Measurements from ENCODE around the gene TSPAN1.

The TSPAN1 gene

GRCh38 chr1:46197964-46198811, 23.3 kb downstream of the TSPAN1 start, which contains the start of gene POMGNT1:
TSS of gene POMGNT1 (minus strand) at chr1:46198434. CDS start at chr1:46197821, 613 bp downstream.
- H3K4me3 ChIP-seq (ENCODE audit: low read length) = peak within 1 kb of the TSS; percentile 93
- TF ChIP-seq CTCF (IDR thresholded peaks at IDR 0.05; ENCODE audit: insufficient read depth, low read depth, low read length, missing control alignments) = no peak
- DNase-seq (ENCODE audit: low read depth) = peak; percentile 75

- H3K4me3 ChIP-seq (ENCODE audit: low read length) = no peak overlapping the region
- no peak for TF ChIP-seq CTCF (IDR thresholded peaks at IDR 0.05; ENCODE audit: insufficient read depth, low read depth, low read length, missing control alignments)
These were observed 24.4 kb downstream of the TSPAN1 start for GRCh38 chr1:46199233-46199749.

GRCh38 chr1:46203738-46204405, 29.0 kb downstream of the TSPAN1 start:
- no peak for DNase-seq (ENCODE audit: low read depth)

More at GRCh38 chr1:46199233-46199749, 24.4 kb downstream of the TSPAN1 start:
- DNase-seq (ENCODE audit: low read depth) = no peak

GRCh38 chr1:46204406-46204742, 29.5 kb downstream of the TSPAN1 start:
- peak overlapping the region; percentile 74 for H3K4me3 ChIP-seq (ENCODE audit: low read length)
- TF ChIP-seq CTCF (IDR thresholded peaks at IDR 0.05; ENCODE audit: insufficient read depth, low read depth, low read length, missing control alignments) = no peak
- no peak for DNase-seq (ENCODE audit: low read depth)

More at GRCh38 chr1:46203738-46204405, 29.0 kb downstream of the TSPAN1 start:
- no peak for TF ChIP-seq CTCF (IDR thresholded peaks at IDR 0.05; ENCODE audit: insufficient read depth, low read depth, low read length, missing control alignments)
- H3K4me3 ChIP-seq (ENCODE audit: low read length) = peak overlapping the region; percentile 74

GRCh38 chr1:46205141-46205540, 30.3 kb downstream of the TSPAN1 start:
- no peak for TF ChIP-seq CTCF (IDR thresholded peaks at IDR 0.05; ENCODE audit: insufficient read depth, low read depth, low read length, missing control alignments)
- DNase-seq (ENCODE audit: low read depth) = no peak
- no peak overlapping the region for H3K4me3 ChIP-seq (ENCODE audit: low read length)

GRCh38 chr1:46205791-46206190, 30.9 kb downstream of the TSPAN1 start:
- H3K4me3 ChIP-seq (ENCODE audit: low read length) = no peak overlapping the region
- TF ChIP-seq CTCF (IDR thresholded peaks at IDR 0.05; ENCODE audit: insufficient read depth, low read depth, low read length, missing control alignments) = no peak
- DNase-seq (ENCODE audit: low read depth) = no peak
